Peyer's patch (tissue), 4 donors: ENCODE measurements around the gene FBXL4.

Experiments
- CTCF ChIP-seq, 6 experiments: fragments of 450-650 bp in 4 of 6; fragments of 200-600 bp in 2 of 6; sonication (generic) in 1 of 6; IDR thresholded peaks; one replicate each; pipeline ENCODE4 v1.5.1; 2017 to 2019; ENCODE audit warnings: antibody characterized with exemption in 6 of 6, mild to moderate bottlenecking in 3 of 6, moderate library complexity in 1 of 6
- POLR2A ChIP-seq, 2 donors: fragments of 450-650 bp; IDR thresholded peaks; one replicate each; pipeline ENCODE4 v1.5.1; 2017; ENCODE audit warnings: antibody characterized with exemption in 2 of 2, mild to moderate bottlenecking in 2 of 2, moderate library complexity in 2 of 2

- TF ChIP-seq CTCF (IDR thresholded peaks at IDR 0.05) (no peak), POLR2A (IDR thresholded peaks at IDR 0.05) (no peak)
These were observed 30.0 kb upstream of the FBXL4 start for GRCh38 chr6:98977671-98978292.
